H1 (cell line): ENCODE results near the gene NR2C2. TPM values are rescaled to one million over a fixed set of nuclear protein-coding genes. Genes with fewer than 3 reads are reported as not detected.
A peak's percentile ranks its signal among the peaks of the same experiment; 100 is the strongest.

Experiments used
- ASH2L ChIP-seq: fragments of 200-600, 300-600 bp; sonication (generic); IDR thresholded peaks from one replicate; pipeline ENCODE4 v1.7.1; 2017; ENCODE audit warnings: low read length
- BACH1 ChIP-seq: IDR thresholded peaks from 2 replicates; pipeline ENCODE4 v1.6.1; 2012; ENCODE audit warnings: low read length, improper control_type of control experiment
- CBX5 ChIP-seq: fragments of 300-800, 300-1000 bp; sonication (generic); IDR thresholded peaks from 2 replicates; pipeline ENCODE4 v1.7.1; 2016; ENCODE audit warnings: antibody characterized with exemption, low read length, low read depth
- CBX8 ChIP-seq: fragments of 300-800, 300-1000 bp; sonication (generic); IDR thresholded peaks from 2 replicates; pipeline ENCODE4 v1.7.1; 2016; ENCODE audit warnings: low read depth, low read length, borderline replicate concordance
- CREB1 ChIP-seq: IDR thresholded peaks from 2 replicates; pipeline ENCODE4 v1.6.1; 2012; ENCODE audit warnings: inconsistent platforms
- FOSL1 ChIP-seq: IDR thresholded peaks from 2 replicates; pipeline ENCODE4 v1.6.1; 2011; ENCODE audit warnings: mild to moderate bottlenecking, low read depth, low read length, moderate library complexity; ENCODE audit not compliant: insufficient read depth
- GTF2F1 ChIP-seq: IDR thresholded peaks from 2 replicates; pipeline ENCODE4 v1.6.1; 2012; ENCODE audit warnings: low read depth, low read length, improper control_type of control experiment, borderline replicate concordance
- HDAC2 ChIP-seq, 2 experiments: fragments of 300-600 bp in 1 of 2; sonication (generic) in 1 of 2; IDR thresholded peaks; 2 replicates each; pipeline ENCODE4 v1.6.1; 2011 to 2012; ENCODE audit warnings: low read depth in 2 of 2, low read length in 2 of 2, mild to moderate bottlenecking in 2 of 2, moderate library complexity in 2 of 2, borderline replicate concordance in 1 of 2, inconsistent platforms in 1 of 2
- KDM1A ChIP-seq: fragments of 200-600, 300-600 bp; sonication (generic); IDR thresholded peaks from 2 replicates; pipeline ENCODE4 v1.7.1; 2016; ENCODE audit warnings: mild to moderate bottlenecking, low read length, borderline replicate concordance
- KDM5A ChIP-seq: fragments of 200-600 bp; IDR thresholded peaks from 2 replicates; pipeline ENCODE4 v1.7.1; 2012; ENCODE audit warnings: mild to moderate bottlenecking, low read length, inconsistent platforms, mixed read lengths
- NANOG ChIP-seq: IDR thresholded peaks from 2 replicates; pipeline ENCODE4 v1.6.1; 2011; ENCODE audit warnings: low read length, low read depth, mild to moderate bottlenecking, inconsistent platforms; ENCODE audit not compliant: insufficient read depth, poor library complexity, severe bottlenecking
- POLR2A ChIP-seq, 2 experiments: IDR thresholded peaks; 1 replicate in 1 of 2; 2 replicates in 1 of 2; pipeline ENCODE4 v1.6.1; 2011; ENCODE audit warnings: low read depth in 2 of 2, low read length in 2 of 2, mild to moderate bottlenecking in 2 of 2; ENCODE audit errors: control extremely low read depth in 1 of 2
- POLR2AphosphoS5 ChIP-seq: IDR thresholded peaks from 2 replicates; pipeline ENCODE4 v1.6.1; 2011; ENCODE audit warnings: low read depth, low read length
- RFX5 ChIP-seq: IDR thresholded peaks from 2 replicates; pipeline ENCODE4 v1.6.1; 2011; ENCODE audit warnings: low read depth, low read length, improper control_type of control experiment, borderline replicate concordance
- SAP30 ChIP-seq: fragments of 300-600 bp; sonication (generic); IDR thresholded peaks from 2 replicates; pipeline ENCODE4 v1.7.1; 2012; ENCODE audit warnings: low read length, moderate library complexity, mild to moderate bottlenecking, inconsistent platforms; ENCODE audit not compliant: insufficient read depth, insufficient replicate concordance
- SP1 ChIP-seq: IDR thresholded peaks from 2 replicates; pipeline ENCODE4 v1.6.1; 2011; ENCODE audit warnings: low read depth, low read length
- TAF7 ChIP-seq: optimal IDR thresholded peaks from 2 replicates; pipeline ENCODE3; 2011; ENCODE audit warnings: low read depth, mild to moderate bottlenecking, inconsistent platforms, low read length, moderate library complexity, borderline replicate concordance
- polyA plus RNA-seq, 7 experiments: library from polyadenylated mRNA; depleted of rRNA in 3 of 7; stranded (reverse) in 5 of 7; unstranded in 2 of 7; fragments of >200 nt in 5 of 7; fragments of 200-250 nt in 2 of 7; gene quantifications; 1 replicate in 5 of 7; 2 replicates in 1 of 7; 4 replicates in 1 of 7; pipeline versions ENCODE4 v1.2.1 to v1.2.3, GENCODE V29; 2011 to 2013; ENCODE audit warnings: missing spikeins in 2 of 7, mixed read lengths in 2 of 7
- total RNA-seq: library from RNA; stranded (reverse); fragmentation: NEBNext Ultra II Directional; extraction: Animal tissue kit (Norgen Biotek cat#: 25700); gene quantifications from 2 replicates; pipeline ENCODE4 v1.2.1, GENCODE V29; 2021
- TF ChIP-seq, protein P1 (sequence below), 3 experiments: IDR thresholded peaks; 1 replicate in 2 of 3; 2 replicates in 1 of 3; pipeline versions ENCODE4 v1.5.1 to v1.6.1; 2011; ENCODE audit warnings: low read length in 3 of 3, mild to moderate bottlenecking in 3 of 3, inconsistent platforms in 2 of 3, low read depth in 1 of 3, moderate library complexity in 1 of 3; ENCODE audit not compliant: insufficient read depth in 1 of 3; ENCODE audit errors: control extremely low read depth in 1 of 3
- TF ChIP-seq, protein P2 (sequence below): IDR thresholded peaks from 2 replicates; pipeline ENCODE4 v1.6.1; 2012; ENCODE audit warnings: inconsistent platforms

The NR2C2 gene
- total and polyA plus RNA-seq, 2 of the 8 experiments (the other 6 are each of a cell fraction or from before 2014, with no cell fraction given), result 16.6 to 44.4 TPM

DNA sequence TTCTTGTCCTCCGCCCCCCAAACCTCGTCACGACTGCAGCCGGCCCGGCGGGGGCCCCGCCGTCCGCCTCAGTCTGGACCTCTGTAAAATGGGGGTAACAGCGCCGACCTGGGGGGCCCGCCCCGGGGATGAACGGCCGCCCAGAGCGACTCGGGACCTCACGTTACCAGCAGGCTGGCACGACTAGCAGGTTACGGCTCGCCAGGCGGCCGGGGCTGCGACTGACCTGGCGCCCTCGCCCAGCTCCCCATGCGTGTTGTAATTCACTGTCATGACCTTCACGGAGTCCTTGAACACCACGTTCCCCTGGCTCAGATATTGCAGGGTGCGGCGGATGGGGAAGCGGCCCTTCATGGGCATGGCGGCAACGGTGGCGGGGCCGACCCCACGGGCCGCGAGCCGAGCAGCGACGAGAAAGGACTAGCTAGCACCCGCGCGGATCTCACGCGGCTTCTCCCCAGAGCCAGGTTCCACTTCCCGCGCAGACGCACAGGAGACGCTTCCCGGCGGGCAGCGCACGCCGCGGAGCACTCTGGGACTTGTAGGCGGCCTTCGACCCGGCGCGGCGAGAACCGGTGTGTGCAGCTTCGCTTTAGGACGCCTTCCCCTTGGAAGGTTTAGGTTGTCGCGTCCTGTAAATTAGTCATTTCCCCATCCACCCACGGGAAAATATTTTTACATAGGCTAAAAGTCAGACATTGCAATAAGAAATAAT is 117.6 kb downstream of the NR2C2 start, which contains the start of gene MRPS25 (continued):
- TF ChIP-seq GTF2F1, result no peak
- TF ChIP-seq BACH1, result no peak; the same call in 1 of the 2 replicates
- peak in 1 of 2 experiments; percentile 82; a peak in 1 of 4 replicates for TF ChIP-seq HDAC2 (IDR thresholded peaks at IDR 0.05; ENCODE audit: borderline replicate concordance in 1 of 2, low read depth in 2 of 2, low read length in 2 of 2)
- TF ChIP-seq, protein P1, sequence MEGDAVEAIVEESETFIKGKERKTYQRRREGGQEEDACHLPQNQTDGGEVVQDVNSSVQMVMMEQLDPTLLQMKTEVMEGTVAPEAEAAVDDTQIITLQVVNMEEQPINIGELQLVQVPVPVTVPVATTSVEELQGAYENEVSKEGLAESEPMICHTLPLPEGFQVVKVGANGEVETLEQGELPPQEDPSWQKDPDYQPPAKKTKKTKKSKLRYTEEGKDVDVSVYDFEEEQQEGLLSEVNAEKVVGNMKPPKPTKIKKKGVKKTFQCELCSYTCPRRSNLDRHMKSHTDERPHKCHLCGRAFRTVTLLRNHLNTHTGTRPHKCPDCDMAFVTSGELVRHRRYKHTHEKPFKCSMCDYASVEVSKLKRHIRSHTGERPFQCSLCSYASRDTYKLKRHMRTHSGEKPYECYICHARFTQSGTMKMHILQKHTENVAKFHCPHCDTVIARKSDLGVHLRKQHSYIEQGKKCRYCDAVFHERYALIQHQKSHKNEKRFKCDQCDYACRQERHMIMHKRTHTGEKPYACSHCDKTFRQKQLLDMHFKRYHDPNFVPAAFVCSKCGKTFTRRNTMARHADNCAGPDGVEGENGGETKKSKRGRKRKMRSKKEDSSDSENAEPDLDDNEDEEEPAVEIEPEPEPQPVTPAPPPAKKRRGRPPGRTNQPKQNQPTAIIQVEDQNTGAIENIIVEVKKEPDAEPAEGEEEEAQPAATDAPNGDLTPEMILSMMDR (IDR thresholded peaks at IDR 0.05; ENCODE audit: control extremely low read depth in 1 of 3, insufficient read depth in 1 of 3, low read depth in 1 of 3, low read length in 3 of 3), result no peak
- TF ChIP-seq CBX5, result no peak
- no peak for TF ChIP-seq CBX8
- no peak for TF ChIP-seq RFX5
- TF ChIP-seq POLR2A (IDR thresholded peaks at IDR 0.05; ENCODE audit: control extremely low read depth in 1 of 2, low read depth in 2 of 2, low read length in 2 of 2), result peak; percentile 87 to 94
- TF ChIP-seq FOSL1, result no peak
- TF ChIP-seq CREB1, result no peak
- TF ChIP-seq, protein P2, sequence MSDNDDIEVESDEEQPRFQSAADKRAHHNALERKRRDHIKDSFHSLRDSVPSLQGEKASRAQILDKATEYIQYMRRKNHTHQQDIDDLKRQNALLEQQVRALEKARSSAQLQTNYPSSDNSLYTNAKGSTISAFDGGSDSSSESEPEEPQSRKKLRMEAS, result peak; percentile 87
- TF ChIP-seq POLR2AphosphoS5, result peak; percentile 89
- 0 out of 2 replicates have a peak, but pooled peaks have one; percentile 17 for TF ChIP-seq SP1
- no peak for TF ChIP-seq SAP30
- peak; percentile 32 for TF ChIP-seq TAF7
- TF ChIP-seq NANOG, result no peak
- TF ChIP-seq KDM1A, result peak; percentile 62; the same call in 1 of the 2 replicates
- TF ChIP-seq ASH2L, result peak; percentile 94
- TF ChIP-seq KDM5A, result no peak
